HG02938 (cell line): ENCODE data around the gene DMAC1.

Source experiments
- ATAC-seq: cut with Tn5 transposase; IDR thresholded peaks from one replicate; pipeline ENCODE4 v1.9.1; 2021; ENCODE audit warnings: mild to moderate bottlenecking, moderate library complexity; ENCODE audit not compliant: unreplicated experiment

DMAC1 gene

DNA sequence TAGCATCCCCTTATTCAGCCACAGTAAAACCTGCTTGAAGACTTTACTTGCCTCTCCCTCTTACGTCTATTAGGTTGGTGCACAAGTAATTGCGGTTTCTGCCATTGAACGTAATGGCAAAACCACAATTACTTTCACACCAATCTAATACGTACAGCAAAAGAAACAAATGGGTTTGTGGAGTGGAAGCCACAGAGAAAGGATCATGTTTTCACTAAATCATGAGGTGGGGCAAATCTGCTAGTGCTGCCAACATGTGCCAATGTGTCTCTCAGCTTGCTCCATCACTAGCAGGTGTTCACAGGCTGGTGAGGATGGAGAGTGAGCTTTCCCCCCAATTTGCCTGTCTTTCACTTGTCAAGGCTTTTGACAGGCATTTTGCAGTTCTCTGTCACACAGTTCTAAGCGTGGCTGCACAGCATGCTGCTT, 15.9 kb downstream of the DMAC1 start:
- ATAC-seq = no peak

DNA sequence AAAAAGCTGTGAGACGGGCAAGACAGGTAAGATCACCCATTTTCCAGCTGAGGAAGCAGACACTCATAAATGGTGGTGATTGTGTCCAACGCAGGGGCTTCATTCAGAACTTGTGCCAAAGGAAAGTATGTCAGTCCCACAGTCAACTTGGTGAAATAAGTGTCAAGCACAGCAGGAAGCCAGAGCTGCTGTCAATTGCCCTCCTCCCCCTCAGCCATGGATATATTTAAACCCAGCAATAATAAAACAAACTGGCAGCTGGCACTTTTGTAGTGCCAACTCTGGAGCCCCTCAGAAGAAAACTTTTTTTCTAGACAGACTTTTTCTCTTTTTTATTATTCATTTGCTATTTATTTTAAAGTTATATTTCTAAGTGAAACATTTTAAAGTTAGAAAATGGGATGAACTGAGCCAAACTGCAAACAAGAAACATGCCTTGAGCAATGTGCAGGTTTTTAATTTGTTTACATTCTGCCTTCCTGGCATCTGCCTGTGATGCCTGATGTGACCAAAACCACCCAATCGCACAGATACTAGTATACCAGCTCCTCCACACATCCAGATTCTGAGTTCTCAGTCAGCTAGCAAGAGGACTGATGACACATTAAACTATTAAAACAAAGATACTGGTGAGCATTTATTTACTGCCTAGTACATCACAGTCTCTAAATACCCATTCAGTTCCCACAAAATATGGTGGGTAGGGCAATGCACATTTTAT, 17.0 kb downstream of the DMAC1 start:
- no peak for ATAC-seq

DNA sequence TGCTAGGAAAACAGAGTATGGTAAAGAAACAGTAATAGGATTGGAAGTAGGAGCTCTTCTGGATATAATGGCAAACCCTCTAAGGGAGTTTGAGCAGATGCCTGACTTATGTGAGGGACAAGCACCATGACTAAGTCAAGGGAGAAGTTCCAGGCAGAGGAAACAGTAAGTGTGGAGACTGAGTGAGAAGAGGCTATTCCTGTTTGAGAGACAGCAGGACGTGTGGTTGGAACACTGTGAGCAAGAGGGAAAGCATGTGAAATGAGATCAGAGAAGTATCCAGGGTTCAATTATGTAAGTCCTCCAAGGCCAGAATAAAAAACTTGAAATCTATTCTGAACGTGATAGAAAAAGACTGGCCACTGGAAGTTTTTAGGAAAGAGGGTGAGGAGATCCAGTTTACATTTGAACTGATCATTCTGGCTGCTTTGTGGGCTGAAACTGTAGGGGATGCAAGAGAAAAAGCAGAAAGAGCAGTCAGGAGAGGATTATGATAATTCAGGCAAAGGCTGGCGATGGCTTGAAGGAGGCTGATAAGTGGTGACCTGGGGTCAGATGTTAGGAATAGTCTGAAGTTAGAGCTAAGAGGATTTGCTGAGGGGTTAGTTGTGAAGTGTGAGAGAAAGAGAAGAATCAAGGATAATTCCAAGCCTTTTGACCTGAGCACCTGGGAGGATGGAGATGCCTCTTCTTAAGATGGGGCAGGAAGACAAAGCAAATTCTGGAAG, 19.2 kb downstream of the DMAC1 start:
- no peak for ATAC-seq

DNA sequence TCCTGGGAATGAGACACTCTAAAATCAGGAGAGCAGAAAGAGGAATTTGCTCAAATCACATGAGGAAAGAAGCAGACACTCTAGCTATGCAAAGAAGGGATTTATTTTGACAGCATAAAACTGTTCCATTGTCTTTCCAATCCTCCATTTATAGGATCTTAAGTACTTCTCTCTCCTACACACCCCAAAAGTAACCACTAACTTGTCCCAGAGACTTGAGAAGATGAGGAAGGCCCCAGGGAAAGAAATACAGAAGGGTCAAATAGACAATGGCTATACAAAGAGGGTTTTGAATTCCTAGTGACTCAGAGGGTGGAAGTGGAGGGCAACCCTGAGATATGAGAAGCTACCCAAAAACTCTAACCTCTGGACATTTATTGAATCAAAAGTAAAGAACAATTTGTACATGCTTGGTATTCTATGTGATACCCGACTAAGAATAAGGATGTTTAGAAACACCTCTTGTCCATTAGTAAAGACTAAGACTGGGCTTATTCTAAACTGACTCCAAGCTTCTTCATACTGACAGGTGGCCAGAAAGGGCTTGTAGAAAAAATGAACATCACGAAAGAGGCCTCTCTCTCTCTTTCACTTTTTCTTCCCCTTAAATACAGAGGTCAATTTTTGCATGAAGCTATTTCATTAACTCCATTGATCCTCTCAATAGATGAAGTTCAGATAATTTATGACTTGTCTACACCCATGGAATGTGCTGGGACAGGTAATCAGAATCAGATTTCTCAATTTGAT, 20.6 kb downstream of the DMAC1 start:
- ATAC-seq = no peak

DNA sequence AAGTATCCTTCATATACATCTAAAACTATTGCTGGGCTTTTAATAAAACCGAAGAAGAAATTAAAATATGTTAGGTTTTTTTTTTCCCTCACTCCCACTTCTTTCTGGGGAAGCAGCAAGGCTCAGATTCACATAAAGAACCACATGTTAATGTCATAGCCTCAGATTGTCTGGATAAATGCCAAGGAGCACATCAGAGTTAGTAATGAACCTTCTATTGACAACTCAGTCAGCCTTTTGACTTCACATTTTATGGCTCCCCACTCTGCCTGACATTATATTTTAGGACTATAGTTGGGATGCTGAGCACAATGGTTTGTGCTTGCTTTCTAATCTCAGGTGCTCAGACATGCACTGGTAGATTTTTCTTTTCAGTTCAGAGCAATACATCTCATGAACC, 21.8 kb downstream of the DMAC1 start:
- no peak for ATAC-seq

DNA sequence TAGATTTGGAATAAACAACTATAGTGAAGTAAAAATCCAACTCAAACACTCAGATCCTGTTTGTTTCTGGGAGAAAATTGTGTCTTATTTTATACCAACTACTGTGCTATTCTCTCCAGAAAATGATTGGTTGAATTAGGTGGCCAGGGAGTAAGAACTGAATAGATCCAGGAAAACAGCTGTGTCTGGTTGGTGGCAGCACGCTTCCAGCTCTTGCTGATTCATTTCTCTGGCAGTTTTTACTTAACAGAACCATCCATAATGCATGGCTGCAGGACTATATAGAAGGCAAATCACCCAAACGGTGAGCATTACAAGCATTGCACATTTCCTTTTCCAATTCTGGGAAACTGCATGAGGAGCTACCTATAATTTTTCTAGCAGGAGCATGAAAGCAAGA, 29.5 kb downstream of the DMAC1 start:
- no peak for ATAC-seq

DNA sequence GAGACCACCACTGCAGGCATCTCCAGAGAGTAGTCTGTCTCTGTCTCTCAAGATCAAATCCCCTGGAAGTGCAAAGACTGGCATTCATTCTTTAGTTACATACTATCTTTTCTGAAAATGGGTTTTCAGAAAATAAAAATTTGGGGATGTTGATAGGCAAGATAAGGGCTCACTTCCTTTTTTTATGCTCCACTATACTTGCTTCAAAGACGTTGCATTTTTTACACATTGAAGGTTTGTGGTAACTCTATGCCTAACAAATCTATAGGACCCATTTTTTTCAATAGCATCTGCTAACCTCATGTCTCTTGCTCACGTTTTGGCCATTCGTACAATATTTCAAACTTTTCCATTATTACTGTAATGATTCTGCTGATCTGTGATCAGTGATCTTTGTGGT, 37.0 kb downstream of the DMAC1 start:
- no peak for ATAC-seq

DNA sequence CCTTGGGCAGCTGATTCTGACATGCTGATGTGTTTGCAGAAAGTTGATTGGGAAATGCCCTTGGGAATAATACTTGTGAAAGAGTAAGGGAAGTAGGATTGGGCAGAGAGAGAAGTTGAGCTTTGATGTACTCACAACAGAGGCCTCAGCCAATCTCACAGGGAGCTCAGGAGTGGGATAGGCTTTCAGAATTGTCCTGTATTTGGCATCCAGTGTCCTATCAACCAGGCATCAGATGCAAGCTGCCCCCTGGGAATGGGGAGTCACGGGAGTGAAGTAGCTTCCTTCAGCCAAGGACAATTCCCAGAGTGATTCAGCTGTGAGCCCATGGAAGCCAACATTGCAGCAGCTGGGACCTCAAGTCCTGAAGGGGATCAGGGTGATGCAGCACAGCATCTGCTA, 39.6 kb downstream of the DMAC1 start:
- no peak for ATAC-seq

DNA sequence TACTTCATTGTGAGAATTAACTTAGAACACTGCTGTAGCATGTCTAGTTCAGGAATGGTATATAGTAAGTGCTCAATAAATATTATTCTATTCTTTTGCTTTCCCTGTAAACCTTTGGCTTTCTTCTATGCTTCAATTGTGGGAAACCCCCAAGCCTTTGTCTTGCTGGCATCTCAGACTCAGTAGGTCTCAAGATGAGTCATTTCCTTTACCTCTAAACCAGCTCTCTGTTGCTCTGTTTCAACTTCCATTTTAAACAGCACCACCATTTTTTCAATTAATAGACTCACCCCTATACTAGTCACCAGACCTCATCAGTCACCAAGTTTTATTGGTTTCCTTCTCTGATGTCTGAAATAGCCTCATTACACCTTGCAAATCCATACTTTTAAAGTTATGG, 43.5 kb downstream of the DMAC1 start:
- peak; percentile 99 for ATAC-seq

DNA sequence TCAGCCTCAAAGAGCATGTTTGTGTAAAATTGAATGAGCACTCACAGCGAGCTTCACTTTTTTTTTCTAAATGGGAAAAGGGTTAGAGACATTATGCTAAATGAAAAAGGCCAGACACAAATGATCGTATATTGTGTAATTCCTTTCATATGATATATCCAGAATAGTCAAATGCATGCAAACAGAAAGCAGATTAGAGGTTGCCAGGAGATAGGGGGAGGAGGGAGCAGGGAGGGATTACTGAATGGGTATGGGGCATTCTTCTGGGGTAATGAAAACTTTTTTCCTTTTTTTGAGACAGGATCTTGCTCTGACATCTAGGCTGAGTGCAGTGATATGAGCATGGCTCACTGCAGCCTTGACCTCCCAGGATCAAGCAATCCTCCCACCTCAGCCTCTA, 47.1 kb downstream of the DMAC1 start:
- ATAC-seq = no peak
